GM18873 (cell line): Measurements from ENCODE around the gene SMC1B.
"Not testable (repeated sequence)": the region's sequence is repeated elsewhere in the genome, so short reads cannot be mapped to it uniquely, and the experiment has no call there.

Experiments used
- ATAC-seq: cut with Tn5 transposase; IDR thresholded peaks from one replicate; pipeline ENCODE4 v1.9.1; 2021; ENCODE audit warnings: mild to moderate bottlenecking, moderate library complexity, moderate number of reproducible peaks; ENCODE audit not compliant: unreplicated experiment, low FRiP score

The SMC1B gene, protein sequence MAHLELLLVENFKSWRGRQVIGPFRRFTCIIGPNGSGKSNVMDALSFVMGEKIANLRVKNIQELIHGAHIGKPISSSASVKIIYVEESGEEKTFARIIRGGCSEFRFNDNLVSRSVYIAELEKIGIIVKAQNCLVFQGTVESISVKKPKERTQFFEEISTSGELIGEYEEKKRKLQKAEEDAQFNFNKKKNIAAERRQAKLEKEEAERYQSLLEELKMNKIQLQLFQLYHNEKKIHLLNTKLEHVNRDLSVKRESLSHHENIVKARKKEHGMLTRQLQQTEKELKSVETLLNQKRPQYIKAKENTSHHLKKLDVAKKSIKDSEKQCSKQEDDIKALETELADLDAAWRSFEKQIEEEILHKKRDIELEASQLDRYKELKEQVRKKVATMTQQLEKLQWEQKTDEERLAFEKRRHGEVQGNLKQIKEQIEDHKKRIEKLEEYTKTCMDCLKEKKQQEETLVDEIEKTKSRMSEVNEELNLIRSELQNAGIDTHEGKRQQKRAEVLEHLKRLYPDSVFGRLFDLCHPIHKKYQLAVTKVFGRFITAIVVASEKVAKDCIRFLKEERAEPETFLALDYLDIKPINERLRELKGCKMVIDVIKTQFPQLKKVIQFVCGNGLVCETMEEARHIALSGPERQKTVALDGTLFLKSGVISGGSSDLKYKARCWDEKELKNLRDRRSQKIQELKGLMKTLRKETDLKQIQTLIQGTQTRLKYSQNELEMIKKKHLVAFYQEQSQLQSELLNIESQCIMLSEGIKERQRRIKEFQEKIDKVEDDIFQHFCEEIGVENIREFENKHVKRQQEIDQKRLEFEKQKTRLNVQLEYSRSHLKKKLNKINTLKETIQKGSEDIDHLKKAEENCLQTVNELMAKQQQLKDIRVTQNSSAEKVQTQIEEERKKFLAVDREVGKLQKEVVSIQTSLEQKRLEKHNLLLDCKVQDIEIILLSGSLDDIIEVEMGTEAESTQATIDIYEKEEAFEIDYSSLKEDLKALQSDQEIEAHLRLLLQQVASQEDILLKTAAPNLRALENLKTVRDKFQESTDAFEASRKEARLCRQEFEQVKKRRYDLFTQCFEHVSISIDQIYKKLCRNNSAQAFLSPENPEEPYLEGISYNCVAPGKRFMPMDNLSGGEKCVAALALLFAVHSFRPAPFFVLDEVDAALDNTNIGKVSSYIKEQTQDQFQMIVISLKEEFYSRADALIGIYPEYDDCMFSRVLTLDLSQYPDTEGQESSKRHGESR

DNA sequence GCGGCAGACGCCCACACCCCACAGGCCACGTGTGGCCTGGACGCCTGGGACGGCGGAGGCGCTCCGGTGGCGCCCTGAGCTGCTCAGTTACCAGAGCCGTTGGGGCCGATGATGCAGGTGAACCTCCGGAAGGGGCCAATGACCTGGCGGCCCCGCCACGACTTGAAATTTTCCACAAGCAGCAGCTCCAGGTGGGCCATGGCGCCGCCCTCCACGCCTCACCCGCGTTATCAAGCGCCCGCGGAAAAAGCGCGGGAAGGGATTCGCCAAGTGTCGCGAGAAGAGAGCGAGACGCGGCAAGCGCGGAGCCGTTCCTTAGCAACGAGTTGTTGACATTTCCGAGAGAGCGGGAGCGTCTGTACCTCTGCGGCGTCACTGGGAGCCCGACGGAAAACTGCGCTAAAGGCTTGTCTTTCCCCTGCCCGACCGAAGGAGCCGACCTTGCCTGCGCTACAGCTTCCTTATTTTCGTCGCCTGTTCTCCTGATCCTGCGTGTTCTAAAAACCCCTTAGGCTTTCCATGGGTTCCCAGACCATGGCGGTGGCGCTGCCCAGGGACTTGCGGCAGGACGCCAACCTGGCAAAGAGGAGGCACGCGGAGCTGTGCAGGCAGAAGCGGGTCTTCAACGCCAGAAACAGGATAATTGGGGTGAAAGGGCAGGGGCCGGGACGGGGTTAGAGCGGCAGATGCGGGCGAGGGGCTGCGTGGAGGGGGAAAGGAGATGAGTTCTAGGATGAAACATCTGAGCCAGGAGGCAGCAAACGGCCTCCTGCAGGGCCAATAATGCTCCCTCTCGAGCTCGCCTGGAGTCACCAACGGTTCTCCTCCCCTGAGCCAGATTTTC lies at the start of gene SMC1B, which contains the start of gene RIBC2:
Gene SMC1B, minus strand, starts transcription at position 232 of the 844 bp plus-strand sequence. Its CDS starts 32 bp downstream, at position 200.
Gene RIBC2, plus strand, starts transcription at position 326 of the 844 bp plus-strand sequence. Its CDS starts 194 bp downstream, at position 520.
- no peak for ATAC-seq

DNA sequence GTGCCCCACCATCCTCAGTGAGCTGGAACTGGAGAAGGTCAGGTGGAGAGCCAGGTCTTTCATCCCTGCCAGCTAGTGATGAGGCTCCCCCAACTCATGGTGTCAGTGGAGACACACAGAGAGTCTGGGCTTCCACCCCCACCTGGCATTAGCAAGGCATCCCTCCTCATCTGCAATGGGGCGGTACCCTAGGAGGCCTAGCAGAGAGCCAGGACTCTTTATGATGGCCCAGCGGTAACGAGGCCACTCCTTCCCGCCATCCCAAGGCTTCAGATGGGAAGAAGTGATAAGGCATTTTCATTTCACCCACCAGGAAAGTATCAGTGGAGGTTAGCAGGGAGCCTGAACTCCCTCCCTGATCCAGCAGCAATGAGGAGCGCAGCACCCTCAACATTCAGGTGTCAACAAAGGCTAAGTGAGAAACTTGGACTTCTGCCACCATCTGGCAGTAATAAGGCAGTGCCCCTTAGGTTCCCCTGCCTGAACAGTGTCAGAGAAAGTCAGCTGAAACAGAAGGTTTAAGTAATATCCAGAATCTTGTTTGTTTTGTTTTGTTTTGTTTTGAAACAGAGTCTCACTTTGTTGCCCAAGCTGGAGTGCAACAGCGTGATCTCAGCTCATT lies 48.7 kb upstream of the SMC1B start:
- ATAC-seq = no peak

DNA sequence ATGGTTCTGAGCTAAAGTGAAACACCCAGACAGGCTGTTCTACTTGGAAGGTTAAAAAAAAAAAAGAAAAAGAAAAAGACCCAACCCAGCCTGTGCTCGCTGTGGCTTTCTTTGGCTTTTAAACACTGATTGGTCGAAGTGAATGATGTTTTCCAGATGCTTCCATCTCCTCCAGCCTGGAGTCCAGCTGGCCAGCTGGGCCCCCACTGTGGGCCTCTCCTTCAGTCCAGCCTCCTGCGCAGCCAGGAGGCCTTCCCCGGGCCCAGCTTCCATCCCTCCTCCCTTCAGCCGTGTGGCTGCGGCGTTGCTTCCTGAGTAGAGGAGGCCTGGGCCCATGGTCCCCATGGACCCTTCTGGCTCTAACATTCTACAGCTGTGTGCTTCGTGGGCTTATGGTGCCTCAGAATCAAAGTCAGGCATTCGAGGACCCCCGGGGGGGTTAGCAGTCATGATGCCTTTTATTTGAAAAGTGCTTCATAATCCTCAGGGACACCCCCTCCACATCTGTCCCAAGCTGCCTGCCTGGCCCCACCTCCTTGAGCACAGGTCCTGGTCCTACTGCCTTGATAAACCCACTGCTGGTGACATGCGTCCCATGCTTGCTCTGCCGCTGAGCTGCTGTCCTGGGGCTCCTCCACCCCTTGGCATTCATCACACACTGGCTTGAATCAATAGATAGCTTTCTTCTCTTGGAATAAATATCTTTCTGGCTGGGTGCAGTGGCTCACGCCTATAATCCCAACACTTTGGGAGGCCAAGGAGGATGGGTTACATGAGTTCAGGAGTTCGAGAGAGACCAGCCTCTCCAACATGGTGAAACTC lies 47.1 kb upstream of the SMC1B start:
- ATAC-seq = no peak

DNA sequence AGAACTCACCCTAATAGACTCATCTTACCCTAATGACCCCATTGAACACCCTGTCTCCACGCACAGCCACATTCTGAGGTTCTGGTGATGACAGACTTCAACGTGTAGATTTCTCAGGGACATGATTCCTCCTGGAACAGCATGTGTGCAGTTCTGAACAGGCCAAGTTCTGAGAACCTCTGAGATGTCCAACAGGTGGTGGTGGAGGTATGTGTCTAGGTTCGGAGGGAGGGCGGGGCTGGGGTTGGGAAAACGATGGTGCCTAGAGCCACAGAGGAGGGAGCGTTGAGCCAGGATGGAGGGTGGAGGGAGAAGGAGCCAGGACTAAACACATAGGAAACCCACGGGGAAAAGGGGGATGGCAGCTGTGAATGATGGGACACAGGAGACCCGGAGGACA lies 45.8 kb upstream of the SMC1B start:
- no peak for ATAC-seq

DNA sequence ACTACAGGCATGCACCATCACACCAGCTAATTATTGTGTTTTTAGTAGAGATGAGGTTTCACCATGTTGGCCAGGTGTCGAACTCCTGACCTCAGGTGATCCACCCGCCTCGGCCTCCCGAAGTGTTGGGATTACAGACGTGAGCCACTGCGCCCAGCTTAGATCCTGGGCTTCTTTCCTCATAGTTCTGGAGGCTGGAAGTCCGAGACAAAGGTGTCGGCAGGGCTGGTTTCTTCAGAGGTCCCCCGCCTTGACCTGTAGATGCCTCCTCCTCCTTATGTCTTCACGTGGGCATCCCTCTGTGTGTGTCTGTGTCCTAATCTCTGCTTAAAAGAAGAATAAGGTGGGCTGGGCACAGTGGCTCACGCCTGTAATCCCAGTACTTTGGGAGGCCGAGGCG lies 45.1 kb upstream of the SMC1B start:
- ATAC-seq = no peak

DNA sequence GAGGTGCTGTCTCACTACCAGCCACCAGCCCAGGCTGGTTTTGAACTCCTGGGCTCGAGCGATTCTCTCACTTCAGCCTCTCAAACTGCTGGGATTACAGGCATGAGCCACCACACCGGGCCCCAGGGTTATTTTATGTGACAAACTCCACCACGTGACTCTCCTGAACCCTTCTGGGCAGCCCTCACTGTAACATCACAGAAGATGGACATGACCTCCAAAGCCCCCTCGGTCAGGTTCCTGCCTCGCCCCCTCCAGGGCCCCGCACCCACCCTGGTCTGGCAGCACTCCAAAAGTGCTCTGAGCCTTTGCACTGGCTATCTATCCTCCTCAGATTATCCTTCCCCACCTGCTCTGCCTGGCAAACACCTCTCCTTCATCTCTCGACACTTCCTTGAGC lies 43.4 kb upstream of the SMC1B start:
- ATAC-seq = no peak

DNA sequence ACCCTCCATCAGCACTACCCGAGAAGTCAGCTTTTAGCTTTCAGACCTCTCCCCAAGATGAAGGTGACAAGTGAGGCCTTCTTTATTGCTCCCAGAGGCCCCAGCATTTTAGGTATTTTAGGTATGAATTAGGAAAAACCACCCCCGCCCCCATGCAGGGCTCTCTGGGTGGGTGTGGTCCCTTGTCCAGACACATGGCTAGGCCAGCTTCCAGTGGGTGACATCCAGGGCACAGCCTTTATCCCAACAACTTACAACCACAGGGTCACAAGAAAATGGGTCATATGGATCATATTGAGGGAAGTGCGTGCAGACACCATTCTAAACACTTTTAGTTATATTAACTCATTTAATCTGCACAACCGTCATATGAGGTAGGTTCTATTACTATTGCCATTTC lies 42.2 kb upstream of the SMC1B start:
- no peak for ATAC-seq

DNA sequence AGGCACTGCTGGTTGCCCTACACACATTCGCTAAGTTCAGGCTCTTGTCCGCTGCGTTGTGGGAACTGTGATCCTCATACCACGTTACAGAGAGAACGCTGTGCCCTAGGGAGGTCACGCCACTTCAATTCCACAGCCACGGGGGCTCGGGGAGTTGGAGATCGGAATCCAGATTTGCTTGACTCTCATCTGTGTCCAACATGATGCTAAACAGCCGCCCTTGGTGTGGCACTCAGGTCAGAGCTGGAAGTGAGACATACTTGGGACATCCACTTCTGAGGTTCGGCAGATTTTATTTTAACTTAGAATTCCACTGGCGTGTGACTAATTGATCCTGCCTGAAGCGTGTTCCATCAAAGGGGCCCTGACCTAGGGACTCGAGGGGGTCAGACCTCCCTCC lies 41.8 kb upstream of the SMC1B start:
- ATAC-seq = no peak

DNA sequence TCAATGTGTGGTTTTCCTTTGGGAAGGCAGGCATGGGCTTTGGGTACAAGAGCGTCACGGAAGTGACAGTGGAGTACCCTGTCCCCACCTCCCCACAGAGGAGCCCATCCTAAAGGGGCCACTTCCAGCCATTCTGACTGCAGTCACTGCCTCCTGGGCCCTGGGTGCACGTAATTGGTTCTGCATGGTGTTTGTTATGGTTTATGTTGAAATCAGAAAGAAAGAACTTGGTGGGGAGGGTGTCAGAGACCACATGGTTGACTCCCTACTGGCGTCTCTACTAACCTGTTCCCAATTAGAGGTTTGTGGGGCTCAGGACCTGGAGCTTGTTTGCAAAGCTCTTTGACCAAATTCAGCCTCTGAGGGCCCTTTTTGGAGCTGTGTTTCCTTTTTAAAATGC lies 40.9 kb upstream of the SMC1B start:
- no peak for ATAC-seq

DNA sequence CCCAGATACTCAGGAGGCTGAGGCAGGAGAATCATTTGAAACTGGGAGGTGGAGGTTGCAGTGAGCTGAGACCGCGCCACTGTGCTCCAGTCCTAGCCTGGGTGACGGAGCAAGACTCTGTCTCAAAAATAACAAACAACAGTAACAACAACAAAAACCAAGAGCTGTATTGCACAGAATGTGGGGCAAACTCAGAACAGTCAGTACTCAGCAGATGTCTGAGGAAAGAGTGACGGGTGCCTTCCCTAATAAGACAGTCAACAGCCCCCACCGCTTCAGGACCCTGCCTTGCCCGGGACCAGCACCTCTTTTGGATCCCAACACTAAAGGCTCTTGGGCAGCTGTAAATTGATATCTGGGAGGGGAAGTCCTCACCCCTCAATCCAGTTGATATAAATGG lies 40.4 kb upstream of the SMC1B start:
- ATAC-seq = no peak

DNA sequence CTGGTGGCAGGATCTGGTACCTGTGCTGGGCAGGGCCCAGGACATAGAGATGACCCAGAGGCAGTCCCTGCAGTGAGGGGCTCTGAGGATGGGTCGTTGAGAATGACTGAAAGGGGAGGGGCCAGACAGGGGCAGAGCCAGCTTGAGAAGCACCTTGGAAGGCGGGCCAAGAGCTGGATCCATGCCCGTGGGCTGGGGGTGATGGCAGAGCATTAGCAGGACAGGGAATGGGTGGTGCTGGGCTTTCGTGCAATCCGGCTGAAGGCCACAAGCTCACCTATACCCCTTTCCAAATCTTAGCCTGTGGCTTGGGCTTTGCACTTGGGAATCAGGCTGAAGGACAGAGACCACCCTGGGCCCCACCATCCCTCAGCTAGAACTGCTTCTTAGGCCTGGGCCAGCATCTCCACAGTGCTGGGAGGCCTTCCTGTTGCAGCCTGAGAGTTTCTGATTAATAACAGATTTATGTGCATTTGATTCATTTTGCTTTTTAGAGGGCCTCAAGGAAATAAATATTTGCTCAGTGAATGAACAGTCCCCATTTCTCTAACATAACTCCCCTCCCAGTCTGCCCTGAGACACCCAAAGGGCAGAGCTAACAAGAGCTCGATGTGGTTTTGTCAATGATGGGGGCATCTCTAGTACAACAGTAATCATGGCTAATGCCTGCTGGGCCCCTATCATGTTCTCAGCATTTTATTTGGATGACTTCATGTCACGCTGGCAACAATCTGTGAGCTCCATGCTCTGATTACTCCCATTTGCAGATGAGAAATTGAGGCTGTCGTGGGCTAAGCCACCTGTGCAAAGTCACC lies 39.4 kb upstream of the SMC1B start:
- ATAC-seq = no peak

DNA sequence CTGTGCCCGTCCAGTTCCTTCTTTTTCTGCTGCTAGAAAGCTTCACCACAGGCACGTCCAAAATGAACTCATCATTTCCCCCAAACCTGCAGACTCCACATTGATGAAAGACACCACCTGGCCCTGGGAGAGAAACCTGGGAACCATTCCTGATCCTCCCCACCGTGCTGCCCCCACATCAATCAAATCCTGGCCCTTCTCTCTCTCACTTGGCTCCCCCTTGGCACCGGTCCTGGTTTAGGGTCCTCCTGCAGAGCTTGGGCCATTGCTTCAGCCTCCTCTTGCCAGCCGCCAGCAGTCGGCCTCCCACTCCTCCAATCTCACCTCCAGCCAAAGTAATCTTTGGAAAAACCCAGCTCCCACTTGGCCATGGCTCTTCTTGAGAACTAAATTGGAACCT lies 38.6 kb upstream of the SMC1B start:
- no peak for ATAC-seq

DNA sequence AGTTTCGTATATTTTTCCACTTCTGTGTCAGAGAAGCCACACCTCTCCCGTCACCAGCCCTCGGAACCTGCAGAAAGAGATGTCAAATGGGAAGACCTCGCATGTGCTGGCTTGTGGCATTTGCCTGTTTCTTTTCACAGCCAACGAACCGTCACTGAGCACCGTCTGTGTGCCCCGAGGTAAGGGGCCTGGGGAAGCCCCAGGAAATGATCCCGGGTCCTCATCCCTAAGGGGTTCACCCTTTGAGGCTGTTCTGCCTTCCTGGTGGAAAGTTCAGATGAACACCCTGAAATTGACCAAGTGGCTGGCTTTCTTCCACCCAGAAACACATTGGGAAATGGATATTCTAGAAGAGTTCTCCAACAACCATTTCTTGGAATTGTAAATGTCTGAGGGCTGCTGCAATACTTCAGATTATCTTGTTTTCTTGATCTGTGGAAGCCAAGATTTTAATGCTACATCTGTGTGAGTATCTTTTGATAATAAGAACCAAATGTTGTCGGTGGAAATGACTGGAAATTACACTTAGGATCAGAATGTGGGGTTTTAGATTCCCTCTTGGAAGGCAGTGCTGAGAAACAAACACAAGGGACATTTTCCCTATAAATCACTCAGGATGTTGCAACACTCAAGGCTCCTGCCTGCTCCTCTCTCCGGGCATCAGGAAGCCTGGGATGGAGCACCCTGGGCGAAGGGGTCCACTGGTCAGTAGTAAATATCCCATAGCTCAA lies 37.7 kb upstream of the SMC1B start:
- ATAC-seq = no peak

DNA sequence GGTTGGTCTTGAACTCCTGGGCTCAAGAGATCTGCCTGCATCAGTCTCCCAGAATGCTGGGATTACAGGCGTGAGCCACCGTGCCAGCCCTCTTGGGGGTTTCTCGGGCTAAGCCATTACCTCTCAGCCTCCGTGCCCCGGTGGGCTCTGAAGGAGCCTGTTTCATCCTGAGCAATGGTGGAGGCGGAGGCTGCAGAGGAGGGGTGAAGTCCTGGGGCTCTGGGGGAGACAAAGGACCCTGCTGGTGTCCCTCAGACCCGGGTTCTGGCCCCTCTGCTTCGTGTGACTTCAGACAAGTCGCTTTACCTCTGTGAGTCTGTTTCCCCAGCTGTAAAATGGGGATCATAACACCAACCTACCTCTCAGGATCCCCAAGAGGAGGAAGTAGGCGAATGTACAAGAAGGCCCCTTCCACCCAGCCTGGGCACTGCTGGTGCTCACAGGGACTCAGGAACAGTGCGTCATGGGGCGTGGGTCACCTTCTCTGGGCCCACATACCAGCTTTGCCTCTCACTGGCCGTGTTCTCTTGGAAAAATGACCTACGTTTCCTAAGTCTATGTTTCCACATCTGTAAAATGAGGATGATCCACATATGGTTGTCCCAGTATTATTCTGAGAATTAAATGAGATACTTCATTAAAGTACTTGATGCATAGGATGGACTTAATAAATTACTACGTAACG lies 36.8 kb upstream of the SMC1B start:
- ATAC-seq = no peak

DNA sequence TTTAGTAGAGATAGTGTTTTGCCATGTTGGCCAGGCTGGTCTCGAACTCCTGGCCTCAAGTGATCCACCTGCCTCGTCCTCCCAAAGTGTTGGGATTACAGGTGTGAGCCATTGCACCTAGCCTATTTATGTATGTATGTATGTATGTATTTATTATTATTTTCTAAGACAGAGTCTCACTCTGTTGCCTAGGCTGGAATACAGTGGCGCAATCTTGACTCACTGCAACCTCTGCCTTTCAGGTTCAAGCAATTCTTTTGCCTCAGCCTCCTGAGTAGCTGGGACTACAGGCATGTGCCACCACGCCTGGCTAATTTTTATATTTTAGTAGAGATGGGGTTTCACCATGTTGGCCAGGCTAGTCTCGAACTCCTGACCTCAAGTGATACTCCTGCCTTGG lies 36.0 kb upstream of the SMC1B start:
- not testable (repeated sequence) for ATAC-seq

DNA sequence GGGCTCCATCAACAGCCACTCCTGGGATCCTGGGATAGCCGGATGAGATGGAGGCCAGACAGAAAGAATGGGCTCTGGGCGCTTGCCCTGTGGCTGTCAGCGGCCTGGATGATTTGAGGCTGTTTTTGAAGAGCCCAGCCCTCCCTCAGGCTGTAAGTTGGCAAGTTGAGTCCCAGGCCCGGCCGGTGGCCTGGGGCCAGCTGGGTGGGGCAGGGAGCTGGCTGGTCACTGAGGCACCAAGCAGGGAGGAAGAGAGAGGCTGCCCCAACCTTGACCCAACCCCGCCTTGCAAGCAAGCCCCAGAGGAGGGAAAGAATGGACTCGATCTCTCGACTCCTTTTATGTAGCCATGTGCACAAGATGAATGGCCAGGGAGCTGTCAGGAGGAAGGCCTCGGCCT lies 35.0 kb upstream of the SMC1B start:
- ATAC-seq = no peak

DNA sequence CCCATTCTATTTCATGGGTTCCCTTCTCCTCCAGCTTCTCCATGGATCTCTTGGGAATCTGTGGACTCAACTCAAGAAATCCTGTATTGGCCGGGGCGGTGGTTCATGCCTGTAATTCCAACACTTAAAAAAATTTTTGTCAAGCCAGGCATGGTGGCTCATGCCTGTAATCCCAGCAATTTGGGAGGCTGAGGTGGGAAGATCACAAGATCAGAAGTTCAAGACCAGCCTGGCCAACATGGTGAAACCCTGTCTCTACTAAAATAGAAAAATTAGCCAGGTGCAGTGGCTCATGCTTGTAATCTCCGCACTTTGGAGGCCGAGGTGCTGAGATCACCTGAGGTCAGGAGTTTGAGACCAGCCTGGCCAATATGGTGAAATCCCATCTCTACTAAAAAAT lies 34.2 kb upstream of the SMC1B start:
- not testable (repeated sequence) for ATAC-seq
